K562 (cell line): ENCODE measurements around the gene ECSCR. TPM values are rescaled to one million over a fixed set of nuclear protein-coding genes. Genes with fewer than 3 reads are reported as not detected.

ENCODE experiments used
- ADNP ChIP-seq: fragments of 200-800 bp; sonication (Bioruptor generic); IDR thresholded peaks from 2 replicates; pipeline ENCODE4 v1.6.1; 2016; ENCODE audit warnings: missing genetic modification characterization, missing compliant biosample characterization
- ATF7 ChIP-seq: fragments of 450-650 bp; IDR thresholded peaks from 2 replicates; pipeline ENCODE4 v1.7.1; 2014; ENCODE audit warnings: mild to moderate bottlenecking, moderate library complexity
- CREB3 ChIP-seq: fragments of 450-650 bp; conservative IDR thresholded peaks from 2 replicates; pipeline ENCODE4 v1.6.1; 2016; ENCODE audit warnings: missing genetic modification characterization, low read depth, mild to moderate bottlenecking, missing compliant biosample characterization, moderate library complexity
- ERF ChIP-seq: fragments of 450-650 bp; formaldehyde crosslinking; IDR thresholded peaks from 2 replicates; pipeline ENCODE4 v1.4.0; 2020; ENCODE audit warnings: mild to moderate bottlenecking, mixed read lengths
- HDAC1 ChIP-seq, 2 experiments: fragments of 450-650 bp; IDR thresholded peaks; 2 replicates each; pipeline ENCODE4 v1.6.1; 2016 to 2017; ENCODE audit warnings: inconsistent platforms in 1 of 2, mild to moderate bottlenecking in 1 of 2, moderate library complexity in 1 of 2
- LARP7 ChIP-seq: fragments of 450-650 bp; IDR thresholded peaks from 2 replicates; pipeline ENCODE4 v1.6.1; 2016
- MYBL2 ChIP-seq, 2 experiments: fragments of 450-650 bp in 1 of 2; sonication (generic) in 1 of 2; formaldehyde crosslinking in 1 of 2; IDR thresholded peaks; 2 replicates each; pipeline versions ENCODE4 v1.6.1 to v1.8.1; 2017 to 2022; ENCODE audit warnings: borderline replicate concordance in 1 of 2, inconsistent platforms in 1 of 2, low read depth in 1 of 2, mild to moderate bottlenecking in 1 of 2, missing genetic modification reagents in 1 of 2, moderate library complexity in 1 of 2
- NR0B1 ChIP-seq: fragments of 450-650 bp; IDR thresholded peaks from one replicate; pipeline ENCODE4 v1.6.1; 2018; ENCODE audit warnings: mild to moderate bottlenecking, moderate library complexity; ENCODE audit not compliant: partially characterized antibody
- PHB2 ChIP-seq: fragments of 450-650 bp; IDR thresholded peaks from 2 replicates; pipeline ENCODE4 v1.6.1; 2017; ENCODE audit warnings: low read depth
- TFE3 ChIP-seq: fragments of 450-650 bp; formaldehyde crosslinking; IDR thresholded peaks from 2 replicates; pipeline ENCODE4 v1.4.0; 2020; ENCODE audit warnings: mild to moderate bottlenecking, mixed read lengths
- ZBTB5 ChIP-seq: fragments of 450-650 bp; IDR thresholded peaks from 2 replicates; pipeline ENCODE4 v1.6.1; 2017; ENCODE audit warnings: antibody characterized with exemption
- ZNF140 ChIP-seq: fragments of 250-450 bp; sonication (Bioruptor Pico); IDR thresholded peaks from 2 replicates; pipeline ENCODE4 v1.8.0; 2021; ENCODE audit warnings: moderate library complexity, mild to moderate bottlenecking, inconsistent platforms
- ZNF586 ChIP-seq: fragments of 450-650 bp; formaldehyde crosslinking; conservative IDR thresholded peaks from 2 replicates; pipeline ENCODE4 v1.4.0; 2020; ENCODE audit warnings: mild to moderate bottlenecking, moderate library complexity
- ZNF764 ChIP-seq: fragments of 250-450 bp; sonication (Bioruptor Pico); IDR thresholded peaks from 2 replicates; pipeline ENCODE4 v1.4.0; 2020; ENCODE audit warnings: low read depth, mild to moderate bottlenecking, moderate library complexity
- polyA plus RNA-seq, 8 experiments: library from polyadenylated mRNA; depleted of rRNA in 4 of 8; stranded (reverse) in 5 of 8; unstranded in 3 of 8; fragments of >200 nt; fragmentation: Nextera tagmentation in 2 of 8; fragmentation: Illumina TruSeq in 1 of 8; extraction: Ambion mirVana in 2 of 8; extraction: Trizol in 1 of 8; gene quantifications; 2 replicates each; pipeline versions ENCODE4 v1.2.1 to v1.2.3, GENCODE V29; 2011 to 2014; ENCODE audit warnings: inconsistent platforms in 1 of 8, missing spikeins in 1 of 8
- total RNA-seq, 7 experiments: library from RNA; depleted of rRNA in 6 of 7; stranded (reverse); fragments of >200 nt in 6 of 7; fragmentation: Illumina TruSeq in 2 of 7; extraction: Trizol in 2 of 7; gene quantifications; 2 replicates each; pipeline versions ENCODE4 v1.2.1 to v1.2.3, GENCODE V29; 2011 to 2021; ENCODE audit warnings: low replicate concordance in 1 of 7

The ECSCR gene
- total and polyA plus RNA-seq, 9 of the 15 experiments (the other 6 are each of a cell fraction or from before 2014, with no cell fraction given): 0.10 to 0.25 (median 0.13) TPM; not detected in 6

GRCh38 chr5:139453683-139454567 is 8.6 kb downstream of the ECSCR start (continued):
- TF ChIP-seq ZBTB5: no peak
- TF ChIP-seq PHB2: no peak
- peak in 1 of 2 experiments; percentile 32; a peak in 1 of 4 replicates for TF ChIP-seq HDAC1 (IDR thresholded peaks at IDR 0.05)
- peak; percentile 22; the same call in 1 of the 2 replicates for TF ChIP-seq ADNP
- TF ChIP-seq NR0B1: no peak
- no peak for TF ChIP-seq ERF
- TF ChIP-seq MYBL2 (IDR thresholded peaks at IDR 0.05; ENCODE audit: low read depth): no peak
- no peak for TF ChIP-seq MYBL2 (CRISPR knock-in tag; IDR thresholded peaks at IDR 0.05; ENCODE audit: borderline replicate concordance)
- TF ChIP-seq LARP7: 0 out of 2 replicates have a peak, but pooled peaks have one; percentile 43
- no peak for TF ChIP-seq TFE3 (CRISPR knock-in tag)
- no peak for TF ChIP-seq ZNF140
- TF ChIP-seq ZNF586 (CRISPR knock-in tag): no peak
- TF ChIP-seq CREB3 (tag): no peak
- no peak for TF ChIP-seq ATF7
- no peak for TF ChIP-seq ZNF764 (CRISPR knock-in tag)
